Measurements from ENCODE around the gene PMIS2.

DNA sequence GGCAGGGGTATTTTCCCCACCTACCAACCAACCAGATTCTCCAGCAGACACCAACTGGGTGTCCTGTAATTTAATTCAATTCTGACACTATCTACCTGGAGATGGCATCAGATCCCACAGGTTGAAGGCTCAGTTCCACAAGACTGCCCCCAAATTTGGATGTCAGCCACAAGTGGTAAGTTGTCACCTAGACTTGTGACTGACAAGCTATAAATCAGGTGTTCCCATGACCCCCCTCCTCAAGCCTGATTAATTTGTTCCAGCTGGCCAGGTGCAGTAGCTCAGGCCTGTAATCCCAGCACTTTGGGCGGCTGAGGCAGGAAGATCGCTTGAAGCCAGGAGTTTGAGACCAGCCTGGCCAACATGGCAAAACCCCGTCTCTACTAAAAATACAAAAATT lies 16.0 kb downstream of the PMIS2 start:
- TF ChIP-seq EZH2 (IDR thresholded peaks at IDR 0.05; ENCODE audit: insufficient read depth, poor library complexity, severe bottlenecking) (no peak), EZH2phosphoT487 (IDR thresholded peaks at IDR 0.05; ENCODE audit: insufficient read depth, low read depth) (no peak)
